Panc1 (cell line): ENCODE measurements around the gene CDC42BPA.

ENCODE experiments used
- CTCF ChIP-seq: fragments of 450-650 bp; IDR thresholded peaks from 2 replicates; pipeline ENCODE4 v1.5.1; 2017; ENCODE audit warnings: mild to moderate bottlenecking
- POLR2AphosphoS5 ChIP-seq: IDR thresholded peaks from 2 replicates; pipeline ENCODE4 v1.6.1; 2012; ENCODE audit warnings: mild to moderate bottlenecking, low read depth, low read length, moderate library complexity
- REST ChIP-seq, 2 experiments: IDR thresholded peaks; 2 replicates each; pipeline ENCODE4 v1.6.1; 2011 to 2012; ENCODE audit warnings: low read depth in 2 of 2, control low read depth in 1 of 2, low read length in 1 of 2, mild to moderate bottlenecking in 1 of 2, moderate library complexity in 1 of 2; ENCODE audit not compliant: insufficient read depth in 1 of 2
- SIN3A ChIP-seq: IDR thresholded peaks from 2 replicates; pipeline ENCODE4 v1.6.1; 2012; ENCODE audit warnings: low read depth, mild to moderate bottlenecking, low read length, moderate library complexity, borderline replicate concordance; ENCODE audit not compliant: insufficient read depth

- TF ChIP-seq POLR2AphosphoS5: no peak
- no peak for TF ChIP-seq CTCF
- TF ChIP-seq REST (IDR thresholded peaks at IDR 0.05; ENCODE audit: insufficient read depth in 1 of 2, low read depth in 2 of 2, low read length in 1 of 2): no peak
- no peak for TF ChIP-seq SIN3A
These were observed 341.2 kb downstream of the CDC42BPA start for GRCh38 chr1:226976978-226977642.
